HuH-7.5 (cell line): ENCODE measurements around the gene RGS21.
"Not testable (repeated sequence)": the region's sequence is repeated elsewhere in the genome, so short reads cannot be mapped to it uniquely, and the experiment has no call there.

Source experiments
- DNase-seq: peaks from one replicate; pipeline ENCODE4 v3.0.0; 2011; ENCODE audit warnings: low spot score

The RGS21 gene

DNA sequence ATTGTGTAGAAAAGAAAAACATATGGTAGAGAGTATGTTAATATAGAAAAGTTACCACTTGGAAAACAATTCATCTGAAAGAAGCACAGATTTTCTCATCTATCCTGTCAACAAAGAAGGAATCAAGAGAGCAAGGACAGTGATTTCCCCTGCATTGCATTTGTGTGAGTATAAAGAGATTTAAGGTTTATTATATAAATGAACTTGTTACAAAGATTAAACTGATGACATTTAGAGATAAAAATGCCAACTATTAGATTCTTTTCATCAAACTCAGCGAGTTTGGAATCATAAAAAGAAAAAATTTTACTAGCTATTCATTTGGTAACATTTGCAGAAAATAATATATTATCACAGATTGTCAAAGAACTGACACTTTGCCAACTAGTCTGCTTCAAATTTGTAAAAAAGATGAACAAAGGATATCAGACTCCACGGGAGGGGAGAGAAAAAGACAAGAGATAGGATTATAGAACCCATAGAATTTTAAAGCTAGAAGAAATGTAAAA is at the start of gene RGS21:
Gene RGS21, plus strand, starts transcription at position 51 of the 509 bp plus-strand sequence. CDS start 26,045 bp downstream, outside the sequence.
- no peak for DNase-seq

DNA sequence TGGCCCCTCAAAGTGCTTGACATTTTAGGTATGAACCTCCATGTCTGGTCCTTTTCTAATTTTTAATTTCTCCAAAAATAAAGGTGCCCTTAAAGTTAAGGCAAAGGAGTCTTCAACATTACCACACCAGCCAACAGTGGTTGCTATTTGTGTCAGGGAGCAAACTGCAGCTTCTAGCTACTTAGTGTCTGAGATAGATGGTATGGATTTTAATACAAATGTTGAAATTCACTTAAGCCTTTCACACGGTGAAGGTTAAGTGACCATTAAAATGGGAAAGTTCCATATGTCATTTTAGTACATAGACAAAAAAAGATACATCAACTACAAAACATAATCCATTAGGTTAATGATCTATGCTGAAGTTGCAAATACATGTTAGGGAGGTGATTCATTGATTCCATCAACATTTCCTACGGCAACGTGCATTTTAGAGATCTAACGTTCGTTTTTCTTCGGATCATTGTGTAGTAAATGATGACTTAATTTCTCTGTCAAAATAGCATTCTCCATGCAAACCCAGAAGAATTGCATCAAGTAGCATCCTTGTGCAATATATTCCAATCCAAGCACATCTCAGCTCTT is 48.2 kb upstream of the RGS21 start:
- no peak for DNase-seq

GRCh38 chr1:192270398-192270797 is 46.4 kb upstream of the RGS21 start:
- no peak for DNase-seq

DNA sequence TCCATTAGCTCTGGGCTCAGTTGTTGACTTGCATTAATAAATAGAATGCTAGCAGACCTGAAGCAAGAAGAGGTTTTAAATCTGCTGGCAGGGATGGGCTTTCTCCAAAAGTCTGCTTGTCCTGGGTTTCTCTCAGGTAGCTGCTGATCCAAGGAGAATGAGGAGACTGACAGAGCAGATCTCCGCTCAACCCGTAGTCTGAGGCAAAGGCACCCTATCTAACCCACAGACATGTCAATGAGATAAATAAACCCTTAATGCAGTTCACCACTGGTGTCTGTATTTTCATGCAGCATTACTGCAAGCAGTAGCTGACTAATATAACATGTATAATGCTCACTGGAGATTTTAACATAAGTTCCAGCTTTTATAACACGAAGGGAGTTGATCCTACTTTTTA is 44.1 kb upstream of the RGS21 start:
- no peak for DNase-seq

- no peak for DNase-seq
Observed at GRCh38 chr1:192274588-192274987, 42.2 kb upstream of the RGS21 start.

- no peak for DNase-seq
Observed at GRCh38 chr1:192277635-192278034, 39.2 kb upstream of the RGS21 start.

DNA sequence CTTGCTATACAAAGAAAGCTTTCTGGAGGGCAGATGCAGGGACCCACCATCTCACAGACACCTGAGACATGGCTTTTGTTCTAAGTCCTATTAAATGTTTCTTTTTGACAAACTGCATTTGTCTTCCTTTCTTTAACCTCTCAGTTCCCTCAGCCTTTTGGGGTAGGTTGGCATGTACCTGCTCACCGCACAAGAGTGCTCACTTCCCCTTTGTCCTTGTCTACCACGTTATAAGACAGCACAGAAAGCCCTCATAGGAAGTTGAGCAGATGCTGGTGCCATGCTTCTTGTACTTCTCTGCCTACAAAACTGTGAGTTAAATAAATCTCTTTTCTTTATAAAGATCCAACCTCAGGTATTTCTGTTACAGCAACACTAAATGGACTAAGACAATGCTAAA is 31.9 kb upstream of the RGS21 start:
- DNase-seq = no peak

DNA sequence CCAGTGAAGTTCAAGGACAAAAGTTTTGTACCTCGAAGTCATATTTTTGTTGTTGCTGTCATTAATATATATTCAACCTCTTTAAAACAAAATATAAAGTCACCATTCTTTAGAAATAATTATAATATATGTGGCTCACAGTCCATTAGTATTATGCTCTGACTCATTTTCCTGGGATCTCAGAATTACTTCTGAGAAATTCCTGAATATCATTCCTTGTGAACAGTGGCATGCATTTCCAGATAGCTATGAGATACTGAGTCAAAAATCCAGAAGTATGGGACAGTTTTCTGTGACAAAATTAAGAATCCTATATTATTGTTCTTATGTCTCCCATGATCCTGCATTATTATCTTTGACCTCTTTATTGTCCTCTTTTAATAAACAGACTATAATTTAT is 13.8 kb upstream of the RGS21 start:
- no peak for DNase-seq

- DNase-seq = not testable (repeated sequence)
Observed at GRCh38 chr1:192308314-192308713, 8.5 kb upstream of the RGS21 start.

DNA sequence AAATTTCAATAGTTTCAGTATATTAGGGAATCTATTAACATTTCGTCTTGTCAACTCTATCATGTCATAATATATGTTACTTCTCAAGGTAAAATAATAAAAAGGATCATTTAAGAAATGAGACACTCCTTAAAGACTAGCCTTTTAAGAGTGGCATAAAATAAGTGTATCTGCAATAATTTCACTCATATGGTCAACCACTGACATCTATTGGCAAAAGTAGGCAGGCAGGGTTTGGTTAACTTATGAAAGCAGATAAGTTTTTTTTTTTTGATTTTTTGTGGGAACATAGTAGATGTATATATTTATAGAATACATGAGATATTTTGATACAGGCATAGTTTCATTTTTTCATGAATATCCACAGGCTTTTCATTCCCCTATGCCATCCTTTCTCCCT is 5.5 kb upstream of the RGS21 start:
- no peak for DNase-seq

- no peak for DNase-seq
Observed at GRCh38 chr1:192327997-192328396, 11.2 kb downstream of the RGS21 start.

DNA sequence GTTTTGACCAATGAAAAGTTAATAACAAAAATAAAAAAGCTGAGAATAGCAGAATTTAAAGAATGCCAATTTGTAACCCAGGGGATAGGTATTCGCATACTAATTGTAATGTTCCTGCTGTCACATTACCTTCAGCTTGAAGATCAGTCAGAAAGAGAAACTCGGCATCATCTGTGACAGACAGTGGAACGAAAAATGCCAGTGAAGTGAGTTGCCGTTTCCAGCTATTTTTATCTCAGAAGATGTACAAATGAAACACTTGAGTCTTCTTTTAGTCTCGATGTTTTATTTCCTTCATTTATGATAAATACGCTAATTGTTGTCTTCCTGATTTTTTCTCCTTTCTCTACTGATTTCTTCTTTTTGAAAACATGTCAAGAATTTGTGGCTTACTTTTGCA is 26.1 kb downstream of the RGS21 start:
- no peak for DNase-seq

DNA sequence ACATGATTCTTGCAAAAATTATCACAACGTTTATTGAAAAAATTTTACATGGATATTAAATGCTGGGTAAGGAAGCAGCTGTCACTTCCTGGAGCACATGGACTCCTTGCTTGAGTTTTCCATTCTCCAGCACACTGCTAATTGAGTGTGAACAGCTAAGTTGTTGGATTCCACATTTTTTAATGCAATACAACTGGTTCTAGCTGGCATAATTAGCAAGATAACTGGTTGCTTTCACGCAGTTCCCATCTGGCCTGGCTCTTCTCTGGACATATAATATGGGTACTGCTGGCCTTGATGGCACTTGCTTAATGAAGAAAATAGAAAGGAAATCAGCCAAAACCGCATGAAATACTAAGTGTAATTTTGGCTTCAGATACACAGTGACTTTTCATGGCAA is 26.6 kb downstream of the RGS21 start:
- DNase-seq = no peak

DNA sequence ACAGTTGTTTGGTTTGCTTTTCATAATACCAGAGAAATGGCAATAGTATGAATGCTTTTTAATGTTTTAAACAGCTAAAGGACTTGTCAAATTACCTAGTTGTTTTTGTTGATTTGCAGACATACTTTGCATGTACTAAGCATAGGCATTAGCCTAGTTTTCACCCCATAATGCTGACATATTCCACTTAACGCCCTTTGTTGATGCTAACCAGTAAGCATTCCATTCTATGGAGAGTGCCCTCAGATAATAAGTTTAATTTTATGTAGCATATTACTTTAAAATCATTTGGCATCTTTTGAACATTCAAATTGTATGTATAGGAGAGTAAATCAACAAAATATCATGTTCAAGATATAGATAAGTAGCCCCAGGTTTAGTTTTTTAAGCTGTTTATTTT is 32.5 kb downstream of the RGS21 start:
- no peak for DNase-seq

GRCh38 chr1:192350356-192350755 is 33.6 kb downstream of the RGS21 start:
- no peak for DNase-seq

GRCh38 chr1:192351550-192351949 is 34.8 kb downstream of the RGS21 start:
- no peak for DNase-seq

DNA sequence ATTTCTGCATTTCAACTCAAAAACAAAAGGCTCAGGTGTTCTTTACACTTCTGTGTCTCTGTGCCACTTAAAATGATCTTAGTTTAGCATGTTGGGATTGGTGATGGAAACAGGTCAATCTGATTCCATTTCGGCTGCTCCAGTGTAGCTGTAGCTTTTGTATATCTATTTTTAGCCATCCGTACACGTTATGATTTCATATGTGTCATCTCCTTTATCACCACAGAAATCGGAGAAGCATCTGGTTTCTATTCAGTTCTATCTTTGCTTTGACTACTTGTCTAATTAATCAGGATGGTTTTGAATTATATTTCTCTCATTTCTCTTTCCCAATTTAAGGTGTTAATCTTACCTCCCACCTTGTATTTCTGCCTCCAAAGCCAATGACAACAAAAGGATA is 41.1 kb downstream of the RGS21 start:
- no peak for DNase-seq

GRCh38 chr1:192358402-192358801 is 41.6 kb downstream of the RGS21 start:
- DNase-seq = no peak

DNA sequence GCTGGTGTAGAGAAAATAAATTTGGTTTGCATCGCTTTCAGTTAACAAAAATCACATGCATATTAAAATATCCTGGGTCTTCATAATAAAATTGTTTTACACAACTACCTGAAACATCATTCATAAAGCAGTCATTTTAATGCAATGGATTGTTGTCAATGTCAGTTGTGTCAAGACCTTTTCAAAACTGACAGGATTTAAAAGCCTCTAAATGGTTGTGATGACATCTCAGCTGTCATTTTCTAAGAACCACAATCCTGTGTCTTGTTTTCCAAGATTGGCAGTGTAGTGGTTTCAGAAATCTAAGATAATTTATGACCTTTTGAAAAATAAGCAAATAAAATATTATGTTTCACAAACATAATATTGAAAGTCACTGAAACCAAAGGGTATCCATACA is 42.0 kb downstream of the RGS21 start:
- no peak for DNase-seq

DNA sequence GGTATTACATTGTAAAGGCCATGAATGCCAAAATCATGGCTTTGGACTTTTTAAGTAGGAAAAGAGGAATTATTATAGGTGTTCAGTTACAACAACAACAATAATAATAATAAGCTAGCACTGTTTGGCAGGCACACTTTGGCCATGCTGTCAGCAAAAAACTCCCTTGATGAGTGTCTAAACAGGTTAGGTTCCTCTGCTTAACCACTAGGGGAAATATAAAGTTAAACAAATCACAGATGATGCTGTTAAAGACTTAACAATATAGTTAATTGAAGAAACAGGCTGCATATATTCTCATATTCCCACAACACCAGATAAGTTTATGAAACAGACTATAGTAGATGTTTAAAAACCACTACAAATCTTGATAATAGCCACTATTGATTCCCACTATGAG is 46.4 kb downstream of the RGS21 start:
- no peak for DNase-seq

GRCh38 chr1:192367436-192367835 is 50.6 kb downstream of the RGS21 start:
- DNase-seq = no peak

DNA sequence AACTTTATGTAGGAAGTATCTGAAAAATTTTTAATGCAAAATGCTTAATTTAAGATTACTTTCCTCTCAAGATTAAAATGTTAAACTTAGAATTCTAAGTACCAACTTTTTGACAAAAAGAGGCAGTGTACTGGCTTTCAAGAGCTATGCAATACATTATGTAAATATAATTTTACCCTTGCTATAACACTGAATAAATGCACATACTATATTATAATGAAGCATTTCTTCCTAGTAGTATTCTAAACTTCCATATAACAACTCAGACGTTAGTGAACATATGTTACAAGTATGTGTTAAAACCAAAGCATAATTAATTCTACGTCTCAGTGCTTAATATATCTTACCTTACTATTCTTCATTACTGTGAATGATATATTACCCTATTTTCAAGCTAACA is 58.5 kb downstream of the RGS21 start:
- no peak for DNase-seq

GRCh38 chr1:192376374-192376773 is 59.6 kb downstream of the RGS21 start:
- no peak for DNase-seq

- DNase-seq = no peak
Observed at GRCh38 chr1:192378276-192378675, 61.5 kb downstream of the RGS21 start.

DNA sequence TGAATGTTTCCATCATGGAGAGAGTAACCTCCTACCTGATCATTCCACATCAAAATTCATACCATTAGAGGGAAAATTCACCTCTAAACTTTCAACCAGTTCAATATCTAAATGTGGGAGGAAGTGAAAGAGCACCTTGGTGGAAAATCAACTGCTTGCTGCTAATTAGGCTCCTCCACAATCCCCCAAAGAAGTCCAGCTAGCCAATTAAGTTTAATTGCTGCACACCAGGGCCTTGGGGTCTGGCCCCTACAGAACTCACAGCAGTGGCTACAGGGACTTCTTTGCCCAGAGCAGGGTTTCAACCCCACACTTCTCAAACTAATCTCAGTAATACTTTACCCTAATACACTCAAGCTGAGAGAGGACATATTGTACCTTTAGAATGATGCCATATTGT is 62.1 kb downstream of the RGS21 start:
- DNase-seq = no peak
